HCT116 (cell line): ENCODE measurements around the gene P2RY4. TPM values are rescaled to one million over a fixed set of nuclear protein-coding genes. Genes with fewer than 3 reads are reported as not detected.

Source experiments
- ATAC-seq: fragments of 200-7000 bp; cut with Tn5 transposase; 2 replicates; pipeline ENCODE4 v1.9.1; 2020; ENCODE audit warnings: mild to moderate bottlenecking, moderate library complexity
- BruUV-seq: library from RNA; stranded (reverse); fragments of 400-500 nt; replicated peaks from 2 replicates; lab custom pipeline; 2021; lab: Mats Ljungman, UMichigan
- CTCF ChIA-PET: fragments of 300-600 bp; sonication (Branson Sonifier 250); formaldehyde crosslinking; loops from one replicate; lab custom pipeline; 2021; ENCODE audit warnings: antibody characterized with exemption; lab: Charles Lee
- POLR2A ChIA-PET: fragments of 300-600, 350-600 bp; sonication (Branson Sonifier 250); formaldehyde crosslinking; loops from one replicate; lab custom pipeline; 2021; ENCODE audit warnings: antibody characterized with exemption; lab: Charles Lee
- RAD21 ChIA-PET, 2 experiments: fragments of 300-600 bp; sonication (Branson Sonifier 250); formaldehyde crosslinking; loops; one replicate each; lab custom pipeline; 2023; ENCODE audit warnings: low total read pairs in 2 of 2; ENCODE audit not compliant: uncharacterized antibody in 2 of 2, unreplicated experiment in 2 of 2, low non-redundant PET in 1 of 2; lab: Charles Lee
- DNase-seq: peaks from one replicate; pipeline ENCODE4 v3.0.0-alpha.2; 2010; ENCODE audit warnings: low read depth, low spot score
- H2AFZ ChIP-seq: fragments of 200-600 bp; shearing (Covaris generic), sonication (generic); 2 replicates; pipeline ENCODE4 v1.6.1; 2017; ENCODE audit warnings: low read depth, mixed run types, mixed read lengths, antibody characterized with exemption, low read length; ENCODE audit not compliant: poor library complexity, severe bottlenecking
- H3K27ac ChIP-seq: 2 replicates; pipeline ENCODE4 v1.5.1; 2012; ENCODE audit warnings: low read depth, low read length
- H3K27me3 ChIP-seq: fragments of 200-600 bp; sonication (generic); 2 replicates; pipeline ENCODE4 v1.6.1; 2016; ENCODE audit warnings: mixed run types, low read length, mixed read lengths; ENCODE audit not compliant: insufficient read depth
- H3K36me3 ChIP-seq, 2 experiments: fragments of 200-500 bp in 1 of 2; fragments of 200-600 bp in 1 of 2; sonication (Bioruptor generic) in 1 of 2; sonication (generic) in 1 of 2; 2 replicates each; pipeline versions ENCODE4 v1.5.1 to v1.6.1; 2014 to 2016; ENCODE audit warnings: low read length in 2 of 2, inconsistent platforms in 1 of 2, mixed read lengths in 1 of 2, mixed run types in 1 of 2; ENCODE audit not compliant: insufficient read depth in 2 of 2, control insufficient read depth in 1 of 2
- H3K4me1 ChIP-seq, 2 experiments: fragments of 200-600 bp in 1 of 2; sonication (generic) in 1 of 2; 2 replicates each; pipeline versions ENCODE4 v1.5.1 to v1.6.1; 2012 to 2017; ENCODE audit warnings: low read length in 2 of 2, inconsistent platforms in 1 of 2, mild to moderate bottlenecking in 1 of 2, mixed read lengths in 1 of 2, mixed run types in 1 of 2, moderate library complexity in 1 of 2; ENCODE audit not compliant: insufficient read depth in 2 of 2, control insufficient read depth in 1 of 2
- H3K4me2 ChIP-seq: fragments of 200-600 bp; sonication (generic); 2 replicates; pipeline ENCODE4 v1.6.1; 2017; ENCODE audit warnings: mixed run types, low read length, mixed read lengths
- H3K4me3 ChIP-seq, 2 experiments: fragments of 200-600 bp in 1 of 2; sonication (generic) in 1 of 2; replicated peaks in 1 of 2; 2 replicates each; pipeline ENCODE4 v1.5.1; 2011 to 2016; ENCODE audit warnings: low read length in 2 of 2, control low read depth in 1 of 2, low read depth in 1 of 2, mild to moderate bottlenecking in 1 of 2, mixed read lengths in 1 of 2, mixed run types in 1 of 2
- H3K79me2 ChIP-seq: fragments of 200-600 bp; sonication (generic); 2 replicates; pipeline ENCODE4 v1.6.1; 2017; ENCODE audit warnings: mild to moderate bottlenecking, mixed run types, low read length, moderate library complexity, mixed read lengths; ENCODE audit not compliant: insufficient read depth
- H3K9ac ChIP-seq: fragments of 200-600 bp; sonication (generic); 2 replicates; pipeline ENCODE4 v1.6.1; 2016; ENCODE audit warnings: low read length, mixed read lengths
- H3K9me2 ChIP-seq: fragments of 200-600 bp; sonication (generic), shearing (Covaris generic); 2 replicates; pipeline ENCODE4 v1.6.1; 2017; ENCODE audit warnings: mixed run types, mild to moderate bottlenecking, moderate library complexity; ENCODE audit not compliant: insufficient read depth
- H3K9me3 ChIP-seq, 2 experiments: fragments of 200-500 bp in 1 of 2; fragments of 200-600 bp in 1 of 2; sonication (Bioruptor generic) in 1 of 2; sonication (generic) in 1 of 2; 2 replicates each; pipeline ENCODE4 v1.6.1; 2014 to 2017; ENCODE audit warnings: low read length in 2 of 2, mixed read lengths in 2 of 2, inconsistent platforms in 1 of 2, low read depth in 1 of 2, mild to moderate bottlenecking in 1 of 2, mixed run types in 1 of 2, moderate library complexity in 1 of 2; ENCODE audit not compliant: control insufficient read depth in 1 of 2, insufficient read depth in 1 of 2
- H4K20me1 ChIP-seq: fragments of 200-600 bp; sonication (generic), shearing (Covaris generic); 2 replicates; pipeline ENCODE4 v1.6.1; 2017; ENCODE audit warnings: mixed run types, mild to moderate bottlenecking, moderate library complexity; ENCODE audit not compliant: insufficient read depth
- CBX3 ChIP-seq: IDR thresholded peaks from 2 replicates; pipeline ENCODE4 v1.6.1; 2012; ENCODE audit warnings: low read depth
- EZH2phosphoT487 ChIP-seq: fragments of 200-600 bp; IDR thresholded peaks from 2 replicates; pipeline ENCODE4 v1.6.1; 2018; ENCODE audit warnings: antibody characterized with exemption, borderline replicate concordance
- JUND ChIP-seq: IDR thresholded peaks from 2 replicates; pipeline ENCODE4 v1.6.1; 2012
- POLR2AphosphoS5 ChIP-seq: IDR thresholded peaks from 2 replicates; pipeline ENCODE4 v1.6.1; 2011; ENCODE audit warnings: mild to moderate bottlenecking, low read depth, low read length, moderate library complexity
- RAD21 ChIP-seq: IDR thresholded peaks from 2 replicates; pipeline ENCODE4 v1.6.1; 2012; ENCODE audit warnings: low read depth, mild to moderate bottlenecking
- SRF ChIP-seq: IDR thresholded peaks from 2 replicates; pipeline ENCODE4 v1.6.1; 2012; ENCODE audit warnings: low read depth
- YY1 ChIP-seq: IDR thresholded peaks from 2 replicates; pipeline ENCODE4 v1.6.1; 2011; ENCODE audit warnings: low read length, low read depth, moderate library complexity, mild to moderate bottlenecking; ENCODE audit not compliant: insufficient replicate concordance; ENCODE audit errors: extremely low read depth
- ZFX ChIP-seq: fragments of 450-650 bp; IDR thresholded peaks from 2 replicates; pipeline ENCODE4 v1.6.1; 2017
- intact Hi-C: fragments of 100-400 bp; cut with micrococcal nuclease; formaldehyde crosslinking; loops from 2 replicates; pipeline ENCODE4 v1.10.0; 2022
- total RNA-seq: library from RNA; stranded (reverse); gene quantifications from one replicate; pipeline ENCODE4 v1.2.1, GENCODE V29; 2021; ENCODE audit not compliant: unreplicated experiment
- TF ChIP-seq, protein P1 (sequence below): IDR thresholded peaks from 2 replicates; pipeline ENCODE4 v1.6.1; 2012
- TF ChIP-seq, protein P2 (sequence below): IDR thresholded peaks from 2 replicates; pipeline ENCODE4 v1.6.1; 2012
- TF ChIP-seq, protein P3 (sequence below): IDR thresholded peaks from 2 replicates; pipeline ENCODE4 v1.6.1; 2012; ENCODE audit warnings: low read depth

The P2RY4 gene
- total RNA-seq, 1 experiment from 2014 or later: not detected

DNA sequence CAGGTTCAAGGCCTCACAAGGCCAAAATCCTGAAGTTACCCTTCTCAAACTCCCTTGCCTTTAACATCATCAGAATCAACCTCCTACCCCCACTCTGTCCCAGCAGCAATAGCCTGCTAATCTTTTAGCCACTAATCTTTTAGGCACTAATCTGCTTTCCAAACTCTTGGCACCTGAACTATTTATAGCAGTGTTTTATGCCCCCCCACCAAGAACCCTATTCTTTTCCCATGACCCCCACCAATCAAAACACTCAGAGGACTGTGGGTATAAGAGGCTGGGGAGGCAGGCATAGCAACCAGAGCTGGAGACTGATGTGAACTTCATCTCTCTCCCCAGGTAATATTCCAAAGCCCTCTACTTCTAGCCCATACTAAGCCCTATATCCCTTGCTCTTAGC is 8.0 kb upstream of the P2RY4 start, which contains the start of gene ARR3 (continued):
- TF ChIP-seq YY1 (no peak), SRF (no peak), RAD21 (no peak), POLR2AphosphoS5 (no peak), ZFX (no peak)
- TF ChIP-seq, protein P1, sequence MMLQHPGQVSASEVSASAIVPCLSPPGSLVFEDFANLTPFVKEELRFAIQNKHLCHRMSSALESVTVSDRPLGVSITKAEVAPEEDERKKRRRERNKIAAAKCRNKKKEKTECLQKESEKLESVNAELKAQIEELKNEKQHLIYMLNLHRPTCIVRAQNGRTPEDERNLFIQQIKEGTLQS: no peak
- TF ChIP-seq, protein P2, sequence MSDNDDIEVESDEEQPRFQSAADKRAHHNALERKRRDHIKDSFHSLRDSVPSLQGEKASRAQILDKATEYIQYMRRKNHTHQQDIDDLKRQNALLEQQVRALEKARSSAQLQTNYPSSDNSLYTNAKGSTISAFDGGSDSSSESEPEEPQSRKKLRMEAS: no peak
- TF ChIP-seq, protein P3, sequence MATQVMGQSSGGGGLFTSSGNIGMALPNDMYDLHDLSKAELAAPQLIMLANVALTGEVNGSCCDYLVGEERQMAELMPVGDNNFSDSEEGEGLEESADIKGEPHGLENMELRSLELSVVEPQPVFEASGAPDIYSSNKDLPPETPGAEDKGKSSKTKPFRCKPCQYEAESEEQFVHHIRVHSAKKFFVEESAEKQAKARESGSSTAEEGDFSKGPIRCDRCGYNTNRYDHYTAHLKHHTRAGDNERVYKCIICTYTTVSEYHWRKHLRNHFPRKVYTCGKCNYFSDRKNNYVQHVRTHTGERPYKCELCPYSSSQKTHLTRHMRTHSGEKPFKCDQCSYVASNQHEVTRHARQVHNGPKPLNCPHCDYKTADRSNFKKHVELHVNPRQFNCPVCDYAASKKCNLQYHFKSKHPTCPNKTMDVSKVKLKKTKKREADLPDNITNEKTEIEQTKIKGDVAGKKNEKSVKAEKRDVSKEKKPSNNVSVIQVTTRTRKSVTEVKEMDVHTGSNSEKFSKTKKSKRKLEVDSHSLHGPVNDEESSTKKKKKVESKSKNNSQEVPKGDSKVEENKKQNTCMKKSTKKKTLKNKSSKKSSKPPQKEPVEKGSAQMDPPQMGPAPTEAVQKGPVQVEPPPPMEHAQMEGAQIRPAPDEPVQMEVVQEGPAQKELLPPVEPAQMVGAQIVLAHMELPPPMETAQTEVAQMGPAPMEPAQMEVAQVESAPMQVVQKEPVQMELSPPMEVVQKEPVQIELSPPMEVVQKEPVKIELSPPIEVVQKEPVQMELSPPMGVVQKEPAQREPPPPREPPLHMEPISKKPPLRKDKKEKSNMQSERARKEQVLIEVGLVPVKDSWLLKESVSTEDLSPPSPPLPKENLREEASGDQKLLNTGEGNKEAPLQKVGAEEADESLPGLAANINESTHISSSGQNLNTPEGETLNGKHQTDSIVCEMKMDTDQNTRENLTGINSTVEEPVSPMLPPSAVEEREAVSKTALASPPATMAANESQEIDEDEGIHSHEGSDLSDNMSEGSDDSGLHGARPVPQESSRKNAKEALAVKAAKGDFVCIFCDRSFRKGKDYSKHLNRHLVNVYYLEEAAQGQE: no peak

DNA sequence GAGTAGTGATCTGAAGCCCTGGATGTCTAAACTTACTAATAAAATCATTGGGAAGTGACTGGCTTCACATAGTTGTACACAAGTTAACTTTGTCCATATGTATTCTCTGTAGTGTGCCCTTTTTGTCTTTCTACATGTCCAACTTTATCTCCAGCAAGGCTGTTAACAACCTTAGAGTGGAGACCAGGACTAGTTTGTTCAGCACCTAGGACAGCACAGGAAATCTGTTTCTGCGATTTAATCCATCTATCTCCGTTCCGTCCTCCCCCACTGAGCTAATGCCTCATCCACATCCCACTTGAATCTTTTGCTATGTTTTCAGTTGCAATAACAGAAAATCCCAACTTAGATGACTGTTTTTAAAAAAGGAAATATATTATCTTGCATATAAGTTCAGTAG is 4.8 kb upstream of the P2RY4 start:
- Histone ChIP-seq H3K9ac (no peak overlapping the region), H3K27me3 (no peaks in the 10 kb centered on the region), H3K27ac (no peak overlapping the region), H3K36me3 (no peaks in the 10 kb centered on the region), H3K4me1 (peaks cover 0 to 3% of the 10 kb centered on the region in 2 experiments; a peak in 1 of 4 replicates), H3K4me3 (no peak overlapping the region), H4K20me1 (no peaks in the 10 kb centered on the region), H2AFZ (no peak overlapping the region), H3K79me2 (no peaks in the 10 kb centered on the region), H3K9me2 (no peaks in the 10 kb centered on the region), H3K9me3 (no peaks in the 10 kb centered on the region), H3K4me2 (no peak overlapping the region)
- DNase-seq: no peak
- BruUV-seq: no TSS peak
- intact Hi-C loops: loop anchor here (5.0 kb wide), 1 partner anchor 67 kb away; no protein-coding TSS in a partner anchor
- RAD21 ChIA-PET: no interaction called here
- no peak for ATAC-seq
- TF ChIP-seq CBX3: no peak
- TF ChIP-seq, protein P2: no peak
- TF ChIP-seq, protein P3: peak; percentile 35
- no peak for TF ChIP-seq JUND
- no peak for TF ChIP-seq EZH2phosphoT487
- TF ChIP-seq SRF: no peak
- CTCF ChIA-PET: no interaction called here
- POLR2A ChIA-PET: no interaction called here
